Fibroblast of lung (primary cell): Measurements from ENCODE around the gene GATAD1.

Experiments used
- EZH2 ChIP-seq: IDR thresholded peaks from 2 replicates; pipeline ENCODE4 v1.5.1; 2012; ENCODE audit warnings: low read length, control low read depth, mild to moderate bottlenecking; ENCODE audit errors: missing control alignments
- TF ChIP-seq, protein P1 (sequence below), 2 donors: IDR thresholded peaks in 1 of 2; conservative IDR thresholded peaks in 1 of 2; 1 replicate in 1 of 2; 2 replicates in 1 of 2; pipeline ENCODE4 v1.5.1; 2011 to 2012; ENCODE audit warnings: low read length in 2 of 2, control low read depth in 1 of 2, inconsistent platforms in 1 of 2, low read depth in 1 of 2, mild to moderate bottlenecking in 1 of 2

GRCh38 chr7:92504563-92504962 is 57.3 kb downstream of the GATAD1 start:
- TF ChIP-seq, protein P1, sequence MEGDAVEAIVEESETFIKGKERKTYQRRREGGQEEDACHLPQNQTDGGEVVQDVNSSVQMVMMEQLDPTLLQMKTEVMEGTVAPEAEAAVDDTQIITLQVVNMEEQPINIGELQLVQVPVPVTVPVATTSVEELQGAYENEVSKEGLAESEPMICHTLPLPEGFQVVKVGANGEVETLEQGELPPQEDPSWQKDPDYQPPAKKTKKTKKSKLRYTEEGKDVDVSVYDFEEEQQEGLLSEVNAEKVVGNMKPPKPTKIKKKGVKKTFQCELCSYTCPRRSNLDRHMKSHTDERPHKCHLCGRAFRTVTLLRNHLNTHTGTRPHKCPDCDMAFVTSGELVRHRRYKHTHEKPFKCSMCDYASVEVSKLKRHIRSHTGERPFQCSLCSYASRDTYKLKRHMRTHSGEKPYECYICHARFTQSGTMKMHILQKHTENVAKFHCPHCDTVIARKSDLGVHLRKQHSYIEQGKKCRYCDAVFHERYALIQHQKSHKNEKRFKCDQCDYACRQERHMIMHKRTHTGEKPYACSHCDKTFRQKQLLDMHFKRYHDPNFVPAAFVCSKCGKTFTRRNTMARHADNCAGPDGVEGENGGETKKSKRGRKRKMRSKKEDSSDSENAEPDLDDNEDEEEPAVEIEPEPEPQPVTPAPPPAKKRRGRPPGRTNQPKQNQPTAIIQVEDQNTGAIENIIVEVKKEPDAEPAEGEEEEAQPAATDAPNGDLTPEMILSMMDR (conservative IDR thresholded peaks at IDR 0.05 in 1 of 2, IDR thresholded peaks at IDR 0.05 in 1 of 2; ENCODE audit: low read depth in 1 of 2, low read length in 2 of 2) = no peak
- no peak for TF ChIP-seq EZH2
